NOMO-1 treated with DMSO at 0.1 percent for 48 hours (cell line): ENCODE results near the gene ZBP1.
A peak's percentile ranks its signal among the peaks of the same experiment; 100 is the strongest.

Experiments used
- DNase-seq: peaks from one replicate; lab custom pipeline; 2025; ENCODE audit not compliant: unreplicated experiment; lab: John Stamatoyannopoulos, UW

Gene ZBP1

GRCh38 chr20:57601211-57601570 is 19.0 kb downstream of the ZBP1 start:
- no peak for DNase-seq

GRCh38 chr20:57600320-57601210 is 19.7 kb downstream of the ZBP1 start:
- DNase-seq: no peak

- DNase-seq: no peak
Measured at GRCh38 chr20:57598491-57598890, 21.7 kb downstream of the ZBP1 start.

GRCh38 chr20:57598060-57598459 is 22.2 kb downstream of the ZBP1 start:
- DNase-seq: no peak

- peak; percentile 39 for DNase-seq
Measured at GRCh38 chr20:57596998-57597939, 23.0 kb downstream of the ZBP1 start.

- no peak for DNase-seq
Measured at GRCh38 chr20:57596358-57596757, 23.9 kb downstream of the ZBP1 start.

GRCh38 chr20:57595041-57596030 is 24.9 kb downstream of the ZBP1 start:
- DNase-seq: no peak

- no peak for DNase-seq
Measured at GRCh38 chr20:57594092-57594951, 25.9 kb downstream of the ZBP1 start.

- DNase-seq: no peak
Measured at GRCh38 chr20:57593134-57593886, 26.9 kb downstream of the ZBP1 start.

- DNase-seq: no peak
Measured at GRCh38 chr20:57592263-57593092, 27.7 kb downstream of the ZBP1 start.

- no peak for DNase-seq
Measured at GRCh38 chr20:57591289-57592229, 28.7 kb downstream of the ZBP1 start.

GRCh38 chr20:57590485-57591288 is 29.5 kb downstream of the ZBP1 start:
- no peak for DNase-seq

GRCh38 chr20:57589728-57590484 is 30.3 kb downstream of the ZBP1 start:
- DNase-seq: no peak

- DNase-seq: no peak
Measured at GRCh38 chr20:57589123-57589727, 31.0 kb downstream of the ZBP1 start.

GRCh38 chr20:57588596-57588995 is 31.6 kb downstream of the ZBP1 start:
- no peak for DNase-seq
